Trophoblast cell (in vitro differentiated cells and primary cell): ENCODE data around the gene YTHDF1.

Source experiments
- DNase-seq, 2 donors: peaks; one replicate each; pipeline ENCODE4 v3.0.0-alpha.2; 2016
- H2AFZ ChIP-seq: 2 replicates; pipeline ENCODE4 v1.6.1; 2013; ENCODE audit warnings: low read length, moderate library complexity, mild to moderate bottlenecking; ENCODE audit not compliant: insufficient read depth, poor library complexity
- H2AK5ac ChIP-seq: 2 replicates; pipeline ENCODE4 v1.6.1; 2013; ENCODE audit warnings: mild to moderate bottlenecking, low read length
- H2BK120ac ChIP-seq: 2 replicates; pipeline ENCODE4 v1.6.1; 2013; ENCODE audit warnings: low read length, mild to moderate bottlenecking, moderate library complexity; ENCODE audit not compliant: insufficient read depth, poor library complexity
- H2BK12ac ChIP-seq: 2 replicates; pipeline ENCODE4 v1.6.1; 2013; ENCODE audit warnings: mild to moderate bottlenecking, low read length, moderate library complexity
- H2BK5ac ChIP-seq: 2 replicates; pipeline ENCODE4 v1.6.1; 2013; ENCODE audit warnings: low read length, low read depth, moderate library complexity, mild to moderate bottlenecking; ENCODE audit not compliant: poor library complexity
- H3K14ac ChIP-seq: 2 replicates; pipeline ENCODE4 v1.6.1; 2013; ENCODE audit warnings: mild to moderate bottlenecking, low read length
- H3K18ac ChIP-seq: 2 replicates; pipeline ENCODE4 v1.6.1; 2013; ENCODE audit warnings: mild to moderate bottlenecking, low read length
- H3K23ac ChIP-seq: 2 replicates; pipeline ENCODE4 v1.6.1; 2013; ENCODE audit warnings: low read length
- H3K27ac ChIP-seq: 2 replicates; pipeline ENCODE4 v1.5.1; 2013; ENCODE audit warnings: low read depth, mild to moderate bottlenecking, inconsistent platforms, low read length, moderate library complexity
- H3K27me3 ChIP-seq: 2 replicates; pipeline ENCODE4 v1.6.1; 2013; ENCODE audit warnings: inconsistent platforms, mild to moderate bottlenecking, low read length, moderate library complexity; ENCODE audit not compliant: insufficient read depth
- H3K36me3 ChIP-seq, 2 experiments: 1 replicate in 1 of 2; 2 replicates in 1 of 2; pipeline ENCODE4 v1.6.1; 2013; ENCODE audit warnings: low read length in 2 of 2, mild to moderate bottlenecking in 2 of 2, moderate library complexity in 1 of 2; ENCODE audit not compliant: insufficient read depth in 2 of 2, control insufficient read depth in 1 of 2
- H3K4ac ChIP-seq: 2 replicates; pipeline ENCODE4 v1.6.1; 2013; ENCODE audit warnings: low read depth, mild to moderate bottlenecking, low read length, moderate library complexity
- H3K4me1 ChIP-seq, 2 experiments: 1 replicate in 1 of 2; 2 replicates in 1 of 2; pipeline ENCODE4 v1.6.1; 2013; ENCODE audit warnings: low read length in 2 of 2, mild to moderate bottlenecking in 2 of 2, moderate library complexity in 1 of 2; ENCODE audit not compliant: insufficient read depth in 2 of 2, control insufficient read depth in 1 of 2
- H3K4me2 ChIP-seq: 2 replicates; pipeline ENCODE4 v1.6.1; 2013; ENCODE audit warnings: inconsistent platforms, mild to moderate bottlenecking, low read length, moderate library complexity
- H3K4me3 ChIP-seq: 2 replicates; pipeline ENCODE4 v1.5.1; 2013; ENCODE audit warnings: mild to moderate bottlenecking, low read depth, low read length, inconsistent platforms
- H3K79me1 ChIP-seq: one replicate; pipeline ENCODE4 v1.6.1; 2013; ENCODE audit warnings: low read length
- H3K79me2 ChIP-seq: 2 replicates; pipeline ENCODE4 v1.6.1; 2013; ENCODE audit warnings: low read length, mild to moderate bottlenecking; ENCODE audit not compliant: control insufficient read depth, insufficient read depth, poor library complexity
- H3K9ac ChIP-seq: 2 replicates; pipeline ENCODE4 v1.6.1; 2013; ENCODE audit warnings: mild to moderate bottlenecking, low read length
- H3K9me3 ChIP-seq: 2 replicates; pipeline ENCODE4 v1.6.1; 2013; ENCODE audit warnings: low read depth, mild to moderate bottlenecking, control low read depth, inconsistent platforms, low read length; ENCODE audit not compliant: insufficient read depth
- H4K12ac ChIP-seq: 2 replicates; pipeline ENCODE4 v1.6.1; 2013; ENCODE audit warnings: low read depth, mild to moderate bottlenecking, low read length, moderate library complexity
- H4K8ac ChIP-seq: 2 replicates; pipeline ENCODE4 v1.6.1; 2013; ENCODE audit warnings: low read depth, mild to moderate bottlenecking, low read length, moderate library complexity
- H4K91ac ChIP-seq: one replicate; pipeline ENCODE4 v1.6.1; 2013; ENCODE audit warnings: low read depth, mild to moderate bottlenecking, low read length, moderate library complexity
- WGBS: extraction: QIAGEN DNeasy Blood & Tissue Kit; methylation state at CpG from one replicate; pipeline ENCODE4 v1.1.7; 2013; ENCODE audit warnings: missing lambda C conversion rate; ENCODE audit not compliant: insufficient read length, insufficient coverage; ENCODE audit errors: extremely low coverage; 5-methylcytosine and 5-hydroxymethylcytosine counted together

Gene YTHDF1

DNA sequence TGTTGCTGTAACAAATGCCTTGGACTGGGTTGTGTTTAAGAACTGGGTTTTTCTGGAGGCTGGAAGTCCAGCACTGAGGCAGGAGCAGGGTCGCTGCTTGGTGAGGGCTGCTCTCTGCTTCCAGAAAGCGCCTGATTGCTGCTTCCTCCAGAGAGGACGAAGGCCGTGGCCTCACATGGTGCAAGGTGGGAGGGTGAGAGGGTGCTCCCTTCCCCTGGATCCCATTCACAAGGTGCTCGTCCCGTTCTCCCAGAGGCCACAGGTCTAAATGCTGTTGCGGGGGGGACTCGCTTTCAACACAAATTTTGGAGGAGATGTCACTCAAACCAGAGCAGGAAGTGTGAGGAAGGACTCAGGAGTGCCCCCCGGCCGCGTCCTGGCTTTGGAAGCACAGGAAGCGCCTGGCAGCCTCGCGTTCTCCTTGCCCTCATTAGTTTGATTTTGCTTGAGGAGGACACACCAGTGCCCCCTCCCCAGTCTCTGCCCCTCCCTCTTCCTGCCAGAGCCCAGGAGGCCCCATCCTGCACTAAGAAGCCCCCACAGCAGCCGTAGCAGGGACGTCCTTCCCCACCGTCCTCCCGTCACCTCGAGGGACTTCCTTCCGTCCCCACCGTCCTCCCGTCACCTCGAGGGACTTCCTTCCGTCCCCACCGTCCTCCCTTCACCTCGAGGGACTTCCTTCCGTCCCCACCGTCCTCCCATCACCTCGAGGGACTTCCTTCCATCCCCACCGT is 46.0 kb upstream of the YTHDF1 start:
- DNase-seq, result no peak

DNA sequence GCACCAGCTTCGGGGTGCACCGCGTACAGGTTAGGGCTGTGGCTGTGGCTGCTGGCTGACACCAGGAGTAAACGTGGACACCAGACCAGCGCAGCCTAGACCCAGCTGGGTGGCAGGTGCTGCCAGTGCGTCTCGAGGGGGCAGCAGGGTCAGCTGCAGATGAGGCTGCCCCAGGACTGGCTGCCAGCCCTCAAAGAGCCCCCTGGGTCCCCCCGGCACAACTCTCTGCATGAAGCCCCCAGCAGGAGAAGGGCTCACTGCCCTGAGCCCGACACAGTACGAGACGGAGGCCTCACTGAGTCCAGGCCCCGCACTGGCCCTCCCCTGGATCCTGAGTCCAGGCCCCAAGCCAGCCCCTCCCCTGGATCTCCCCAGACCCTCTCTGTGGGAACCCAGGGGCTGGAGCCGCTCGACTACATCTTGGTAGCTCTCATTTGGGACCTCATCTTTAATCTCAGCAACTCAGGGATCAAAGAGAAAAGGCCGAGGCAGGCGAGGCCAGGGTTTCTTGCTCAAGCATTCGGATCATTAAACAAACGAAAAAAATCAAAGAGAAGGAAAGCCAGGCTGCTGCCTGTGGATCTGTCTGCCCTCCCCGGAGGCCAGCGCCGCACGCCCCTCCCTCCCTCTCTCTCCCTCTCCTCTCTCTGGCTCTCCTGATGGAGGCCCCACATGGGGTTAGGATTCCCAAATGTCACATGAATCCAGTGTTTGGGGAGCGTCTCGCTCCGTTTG is 45.3 kb upstream of the YTHDF1 start:
- Histone ChIP-seq H3K4ac (no peak overlapping the region), H3K18ac (no peak overlapping the region), H2BK5ac (no peak overlapping the region), H2AK5ac (no peak overlapping the region), H3K9ac (no peak overlapping the region), H3K79me2 (no peaks in the 10 kb centered on the region), H4K8ac (no peak overlapping the region), H2AFZ (no peak overlapping the region), H3K4me1 (peaks cover 7 to 19% of the 10 kb centered on the region in 2 experiments), H3K27ac (no peak overlapping the region), H3K4me2 (no peak overlapping the region), H3K36me3 (peaks cover 0 to 2% of the 10 kb centered on the region in 2 experiments), H4K12ac (no peak overlapping the region), H3K79me1 (peaks cover 2% of the 10 kb centered on the region), H4K91ac (no peak overlapping the region), H3K27me3 (no peaks in the 10 kb centered on the region), H3K14ac (no peak overlapping the region), H2BK12ac (no peak overlapping the region), H3K23ac (no peak overlapping the region), H3K4me3 (no peak overlapping the region), H3K9me3 (peaks cover 11% of the 10 kb centered on the region), H2BK120ac (no peak overlapping the region)
- no peak for DNase-seq
- WGBS, result no CpG with 5 or more reads among the region's 25 CpGs

More for the DNA sequence above, 46.0 kb upstream of the YTHDF1 start:
- no peak overlapping the region for H4K91ac ChIP-seq
- H3K4me2 ChIP-seq, result no peak overlapping the region
- no peak overlapping the region for H2BK12ac ChIP-seq
- H3K9ac ChIP-seq, result no peak overlapping the region
- H3K79me1 ChIP-seq, result no peaks in the 10 kb centered on the region
- H3K23ac ChIP-seq, result no peak overlapping the region
- no peak overlapping the region for H2AK5ac ChIP-seq
- H3K4me3 ChIP-seq, result no peak overlapping the region
- H2BK120ac ChIP-seq, result no peak overlapping the region
- H3K27ac ChIP-seq, result no peak overlapping the region
- no peak overlapping the region for H3K14ac ChIP-seq
- H2BK5ac ChIP-seq, result no peak overlapping the region
- peaks cover 7 to 17% of the 10 kb centered on the region in 2 experiments for H3K4me1 ChIP-seq
- H3K18ac ChIP-seq, result no peak overlapping the region
- no peaks in the 10 kb centered on the region for H3K36me3 ChIP-seq
- no peak overlapping the region for H3K4ac ChIP-seq
- H3K9me3 ChIP-seq, result peaks cover 9% of the 10 kb centered on the region
- WGBS, result 100% methylated on average over 1 of the region's 30 CpGs
- no peak overlapping the region for H4K12ac ChIP-seq
- no peak overlapping the region for H2AFZ ChIP-seq
- no peaks in the 10 kb centered on the region for H3K27me3 ChIP-seq
- H3K79me2 ChIP-seq, result no peaks in the 10 kb centered on the region
- H4K8ac ChIP-seq, result no peak overlapping the region

DNA sequence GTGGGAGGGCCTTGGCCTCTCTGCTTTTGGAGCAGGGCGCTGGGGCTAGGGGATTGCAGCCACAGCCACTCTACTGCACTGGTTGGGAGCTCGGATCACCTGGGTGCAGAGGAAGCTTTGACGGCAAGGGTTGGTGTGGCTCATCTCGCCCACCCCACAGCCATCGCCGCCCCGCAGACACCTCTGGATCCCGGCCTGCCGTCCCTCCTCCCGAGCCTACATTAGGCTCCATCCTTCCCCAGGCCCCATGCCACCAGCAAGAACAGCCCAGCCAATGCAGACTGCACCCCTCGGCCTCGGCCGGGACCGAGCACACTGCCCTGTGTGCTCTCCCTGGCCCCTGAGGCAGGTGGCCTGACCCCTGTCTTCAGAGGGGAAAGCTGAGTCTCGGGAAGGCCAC is 44.6 kb upstream of the YTHDF1 start:
- H2BK5ac ChIP-seq, result no peak overlapping the region
- H3K23ac ChIP-seq, result no peak overlapping the region
- no peak overlapping the region for H3K9ac ChIP-seq
- no peak overlapping the region for H2AK5ac ChIP-seq
- no peak overlapping the region for H4K8ac ChIP-seq
- no peak overlapping the region for H2AFZ ChIP-seq
- no CpG with 5 or more reads among the region's 15 CpGs for WGBS
- H3K18ac ChIP-seq, result no peak overlapping the region
- no peak overlapping the region for H3K27ac ChIP-seq
- H3K4me2 ChIP-seq, result no peak overlapping the region
- no peaks in the 10 kb centered on the region for H3K79me2 ChIP-seq
- H2BK120ac ChIP-seq, result no peak overlapping the region
- peaks cover 7 to 23% of the 10 kb centered on the region in 2 experiments for H3K4me1 ChIP-seq
- H3K79me1 ChIP-seq, result peaks cover 5% of the 10 kb centered on the region
- no peaks in the 10 kb centered on the region for H3K27me3 ChIP-seq
- H2BK12ac ChIP-seq, result no peak overlapping the region
- no peak overlapping the region for H4K12ac ChIP-seq
- H3K36me3 ChIP-seq, result peaks cover 0 to 2% of the 10 kb centered on the region in 2 experiments
- no peak overlapping the region for H3K14ac ChIP-seq
- no peak for DNase-seq
- H3K4ac ChIP-seq, result no peak overlapping the region
- H3K9me3 ChIP-seq, result peaks cover 11% of the 10 kb centered on the region
- no peak overlapping the region for H3K4me3 ChIP-seq
- H4K91ac ChIP-seq, result no peak overlapping the region

- H3K4me3 ChIP-seq, result no peak overlapping the region
- H3K14ac ChIP-seq, result no peak overlapping the region
- H3K79me1 ChIP-seq, result peaks cover 7% of the 10 kb centered on the region
- H3K23ac ChIP-seq, result no peak overlapping the region
- no peak for DNase-seq
- no peak overlapping the region for H2BK5ac ChIP-seq
- H3K4me1 ChIP-seq, result peaks cover 7 to 26% of the 10 kb centered on the region in 2 experiments
- no peak overlapping the region for H3K9ac ChIP-seq
- H2AK5ac ChIP-seq, result no peak overlapping the region
- no CpG with 5 or more reads among the region's 25 CpGs for WGBS
- no peaks in the 10 kb centered on the region for H3K27me3 ChIP-seq
- no peak overlapping the region for H2BK120ac ChIP-seq
- peaks cover 0 to 2% of the 10 kb centered on the region in 2 experiments for H3K36me3 ChIP-seq
- H3K27ac ChIP-seq, result no peak overlapping the region
- H2BK12ac ChIP-seq, result no peak overlapping the region
- no peaks in the 10 kb centered on the region for H3K79me2 ChIP-seq
- no peak overlapping the region for H3K18ac ChIP-seq
- H4K8ac ChIP-seq, result no peak overlapping the region
- no peak overlapping the region for H4K91ac ChIP-seq
- no peak overlapping the region for H4K12ac ChIP-seq
- no peak overlapping the region for H3K4ac ChIP-seq
- no peak overlapping the region for H2AFZ ChIP-seq
- no peak overlapping the region for H3K4me2 ChIP-seq
- peaks cover 11% of the 10 kb centered on the region for H3K9me3 ChIP-seq
Measured at GRCh38 chr20:63259734-63260460, 44.0 kb upstream of the YTHDF1 start.
